KG1 (cell line): Measurements from ENCODE around the gene GGA1.
"Not testable (repeated sequence)": the region's sequence is repeated elsewhere in the genome, so short reads cannot be mapped to it uniquely, and the experiment has no call there.

ENCODE experiments used
- DNase-seq: peaks from one replicate; lab custom pipeline; 2025; lab: John Stamatoyannopoulos, UW

The GGA1 gene

GRCh38 chr22:37571258-37571991 is 37.2 kb upstream of the GGA1 start:
- no peak for DNase-seq

DNA sequence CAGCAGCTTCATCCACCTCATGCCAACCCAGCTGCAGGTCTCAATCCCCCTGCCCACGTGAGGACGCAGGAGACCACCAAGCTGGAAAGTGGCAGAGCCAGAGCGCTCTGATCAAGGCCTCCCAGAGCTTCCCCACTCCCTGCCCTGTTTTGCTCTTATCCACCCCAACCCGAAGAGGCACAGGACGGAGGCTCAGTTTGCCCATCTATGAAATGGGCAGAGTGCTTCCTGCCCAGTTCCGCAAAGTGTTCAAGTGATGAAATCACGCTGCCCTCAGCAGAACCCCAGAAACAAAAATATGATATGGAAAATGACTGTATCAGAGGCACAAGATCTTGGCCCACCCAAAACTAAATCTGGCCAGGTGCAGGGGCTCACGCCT is 36.7 kb upstream of the GGA1 start:
- no peak for DNase-seq

- no peak for DNase-seq
These were observed 33.1 kb upstream of the GGA1 start for GRCh38 chr22:37575490-37576003.

DNA sequence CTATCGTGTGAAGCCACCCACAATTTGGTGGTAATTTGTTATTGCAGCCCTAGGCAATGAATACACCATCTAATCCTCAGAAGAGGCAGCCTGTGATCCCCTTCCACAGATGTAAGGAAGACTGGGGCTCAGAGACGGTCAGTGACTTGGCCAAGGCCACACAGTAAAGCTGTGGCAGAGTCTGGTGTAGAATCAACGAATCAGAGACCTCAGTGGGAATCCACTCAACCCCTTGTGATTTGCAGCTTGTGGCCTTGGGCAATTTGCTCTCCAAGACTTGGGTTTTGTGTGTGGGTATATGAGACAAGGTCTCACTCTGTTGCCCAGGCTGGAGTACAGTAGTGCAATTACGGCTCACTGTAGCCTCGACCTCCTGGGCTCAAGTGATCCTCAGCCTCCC is 30.6 kb upstream of the GGA1 start:
- DNase-seq = no peak

GRCh38 chr22:37581504-37581903 is 27.1 kb upstream of the GGA1 start:
- no peak for DNase-seq

- no peak for DNase-seq
These were observed 26.1 kb upstream of the GGA1 start for GRCh38 chr22:37582526-37582925.

GRCh38 chr22:37588546-37589215 is 20.0 kb upstream of the GGA1 start:
- DNase-seq = no peak

DNA sequence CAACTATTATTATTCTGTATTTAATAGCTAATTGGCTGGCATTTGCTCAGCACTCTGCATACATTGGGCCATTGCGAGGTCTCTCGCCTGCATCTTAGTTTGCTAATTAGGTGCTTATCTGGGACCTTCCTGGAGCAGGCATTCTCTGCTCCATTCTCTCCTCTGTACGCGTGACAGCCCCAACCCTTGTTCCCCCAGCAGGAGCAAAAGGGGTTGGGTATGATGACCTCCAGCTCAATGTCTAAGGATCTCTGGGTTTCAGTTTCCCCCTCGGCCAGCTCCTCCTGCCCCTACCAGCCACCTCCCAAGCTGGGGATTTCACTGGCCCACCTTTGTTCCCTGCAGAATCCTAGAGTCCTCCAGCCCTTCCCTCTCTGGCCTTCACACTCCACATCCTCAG is 19.0 kb upstream of the GGA1 start:
- DNase-seq = no peak

- DNase-seq = not testable (repeated sequence)
These were observed 17.6 kb upstream of the GGA1 start for GRCh38 chr22:37591081-37591480.

DNA sequence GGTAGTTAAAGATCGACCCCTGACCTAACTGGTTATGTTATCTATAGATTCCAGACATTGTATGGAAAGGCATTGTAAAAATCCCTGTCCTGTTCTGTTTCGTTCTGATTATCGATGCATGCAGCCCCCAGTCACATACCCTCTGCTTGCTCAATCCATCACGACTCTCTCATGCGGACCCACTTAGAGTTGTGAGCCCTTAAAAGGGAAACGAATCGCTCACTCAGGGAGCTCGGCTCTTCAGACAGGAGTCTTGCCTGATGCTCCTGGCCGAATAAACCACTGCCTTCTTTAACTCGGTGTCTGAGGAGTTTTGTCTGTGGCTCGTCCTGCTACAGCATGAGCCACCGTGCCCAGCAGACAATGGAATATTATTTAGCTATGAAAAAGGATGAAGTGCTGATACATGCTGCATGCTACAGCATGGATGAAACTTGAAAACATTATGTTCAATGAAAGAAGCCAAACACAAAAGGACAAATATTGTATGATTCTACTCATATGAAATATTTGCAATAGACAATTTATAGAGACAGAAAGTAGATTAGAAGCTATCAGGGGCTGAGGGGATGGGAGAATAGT is 16.7 kb upstream of the GGA1 start:
- DNase-seq = no peak

GRCh38 chr22:37594237-37594636 is 14.4 kb upstream of the GGA1 start:
- DNase-seq = no peak

DNA sequence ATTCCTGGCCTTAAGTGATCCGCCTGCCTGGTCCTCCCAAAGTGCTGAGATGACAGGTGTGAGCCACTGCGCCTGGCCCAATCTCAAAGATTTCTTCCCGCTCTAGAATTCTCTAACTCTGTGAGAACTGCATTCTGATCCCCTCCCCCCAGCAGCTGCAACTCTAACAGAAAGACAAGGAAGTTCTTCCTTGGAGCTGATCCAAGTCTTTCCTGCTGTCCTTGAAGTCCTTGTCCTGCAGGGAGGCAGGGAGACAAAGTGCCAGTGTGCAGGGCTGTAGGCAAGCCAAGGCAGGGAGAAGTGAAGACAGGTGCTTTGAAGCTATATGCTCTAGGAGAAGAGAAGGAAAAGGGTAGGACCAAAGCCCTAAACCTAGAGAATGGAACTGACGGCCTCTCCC is 9.5 kb upstream of the GGA1 start:
- no peak for DNase-seq

DNA sequence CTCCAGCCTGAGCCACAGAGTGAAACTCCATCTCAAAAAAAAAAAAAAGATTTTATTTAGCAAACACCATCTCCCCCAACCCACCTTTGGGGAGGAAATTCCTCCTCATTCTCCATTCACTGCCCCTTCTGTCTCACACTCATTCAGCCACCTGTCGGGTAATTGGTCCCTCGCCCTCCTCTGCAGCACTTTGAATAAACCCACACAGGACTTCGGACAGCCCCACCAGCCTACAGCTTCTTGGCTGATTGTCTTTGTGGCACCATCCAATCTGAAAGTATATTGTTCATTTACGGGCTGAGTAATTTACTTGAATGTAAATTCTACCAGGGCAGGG is 7.5 kb upstream of the GGA1 start:
- DNase-seq = no peak

DNA sequence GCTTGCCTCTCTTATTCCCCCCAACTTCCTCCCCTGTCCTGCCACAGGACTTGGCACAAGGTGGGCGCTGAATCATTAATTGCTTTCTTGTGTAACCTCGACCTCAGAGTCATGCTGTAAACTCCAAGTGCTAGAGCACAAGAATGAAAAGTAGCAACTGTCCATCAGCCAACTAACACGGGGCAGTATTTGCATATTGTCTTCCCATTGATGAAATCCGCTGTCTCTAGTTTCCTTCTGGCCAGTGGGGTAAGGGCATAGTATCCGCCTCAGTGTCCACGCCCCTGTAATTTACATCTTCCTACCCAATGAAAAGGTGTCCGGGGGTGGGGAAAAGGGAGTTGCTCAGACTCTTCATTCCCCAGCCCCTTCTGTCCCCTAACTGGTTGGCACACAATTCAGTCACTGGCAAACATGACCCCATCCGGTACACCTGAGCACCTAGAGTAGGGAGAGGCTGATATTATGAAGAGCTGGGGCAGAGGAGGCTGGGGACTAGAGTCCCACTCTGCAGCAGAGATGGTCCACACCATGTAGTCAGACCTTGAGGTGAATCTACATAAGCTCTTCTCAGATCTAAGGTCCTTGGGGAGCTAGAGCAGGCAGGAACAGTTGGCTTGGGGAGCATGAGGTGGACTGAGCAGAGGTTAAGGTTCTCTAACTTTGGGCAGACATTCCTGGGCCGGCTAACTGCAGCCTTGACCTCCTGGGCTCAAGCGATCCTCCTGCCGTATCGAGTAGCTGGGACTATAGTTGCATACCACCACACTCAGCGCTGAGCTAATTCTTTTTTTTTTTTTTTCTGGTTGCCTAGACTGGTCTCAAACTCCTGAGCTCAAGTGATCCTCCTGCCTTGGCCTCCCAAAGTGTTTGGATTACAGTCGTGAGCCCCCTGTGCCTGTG is 6.8 kb upstream of the GGA1 start:
- DNase-seq = no peak

DNA sequence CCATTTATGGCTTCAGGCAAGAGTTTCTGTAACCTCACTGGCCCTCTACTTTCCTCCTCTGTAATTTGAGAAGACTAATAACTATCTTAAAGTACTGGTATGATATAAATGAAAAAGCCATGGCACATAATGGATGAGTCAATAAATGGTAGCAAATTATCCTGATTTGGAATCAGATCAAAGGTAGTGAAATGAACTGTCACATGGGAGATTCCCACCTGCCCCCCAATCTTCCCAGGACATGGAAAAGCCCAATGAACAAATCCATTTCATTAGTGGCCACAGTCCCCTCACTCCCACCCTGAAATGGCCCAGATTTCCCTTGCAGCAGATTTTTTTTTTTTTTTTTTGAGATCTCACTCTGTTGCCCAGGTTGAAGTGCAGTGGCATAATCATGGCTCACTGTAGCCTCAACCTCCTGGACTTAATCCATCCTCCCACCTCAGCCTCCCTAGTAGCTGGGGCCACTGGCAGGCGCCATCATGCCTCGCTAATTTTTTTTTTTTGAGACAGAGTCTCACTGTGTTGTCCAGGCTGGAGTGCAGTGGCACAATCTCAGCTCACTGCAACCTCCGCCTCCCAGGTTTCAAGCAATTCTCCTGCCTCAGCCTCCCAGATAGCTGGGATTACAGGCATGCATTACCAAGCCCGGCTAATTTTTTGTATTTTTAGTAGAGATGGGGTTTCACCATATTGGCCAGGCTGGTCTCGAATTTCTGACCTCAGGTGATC is 5.9 kb upstream of the GGA1 start:
- DNase-seq = not testable (repeated sequence)

GRCh38 chr22:37604074-37604473 is 4.6 kb upstream of the GGA1 start:
- DNase-seq = no peak

- DNase-seq = no peak
These were observed 3.8 kb upstream of the GGA1 start for GRCh38 chr22:37604875-37605274.

- DNase-seq = no peak
These were observed 1.4 kb upstream of the GGA1 start for GRCh38 chr22:37607010-37607934.

- DNase-seq = no peak
These were observed 628 bp upstream of the GGA1 start for GRCh38 chr22:37607935-37608476.
